ENCODE data around the gene AFAP1L2. TPM values are rescaled to one million over a fixed set of nuclear protein-coding genes. Genes with fewer than 3 reads are reported as not detected.

The AFAP1L2 gene
- total RNA-seq, 1 donor from 2014 or later: 4.8 TPM

DNA sequence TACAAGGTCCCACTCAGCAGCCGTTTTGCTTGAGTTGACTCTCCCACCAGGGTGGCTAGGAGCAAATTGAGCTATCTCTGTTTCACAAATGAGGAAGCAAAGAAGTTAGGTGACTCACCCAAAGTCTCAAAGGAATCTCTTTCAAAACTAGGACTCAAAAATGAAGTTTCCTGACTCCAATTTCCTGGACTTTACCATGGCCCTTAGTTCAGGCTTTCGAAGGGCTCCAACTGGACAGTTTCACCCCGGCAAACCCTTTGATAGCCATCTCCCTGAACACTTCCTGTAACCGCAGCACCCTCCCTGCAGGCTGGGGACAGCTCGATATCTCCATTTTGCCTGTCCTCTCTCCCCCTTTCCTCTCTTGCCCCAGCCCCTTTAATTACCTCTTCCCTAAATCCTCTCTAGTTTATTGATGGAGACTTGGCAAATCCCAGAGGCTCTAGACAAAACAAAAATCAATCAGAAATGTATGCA lies 4.7 kb upstream of the AFAP1L2 start:
- Histone ChIP-seq H3F3A (ENCODE audit: low read depth) (peaks cover 10% of the 10 kb centered on the region), H3K9ac (no peak overlapping the region), H3K9me3 (ENCODE audit: low read depth) (no peaks in the 10 kb centered on the region), H3K4me3 (no peak overlapping the region), H3K27ac (no peak overlapping the region), H3K4me2 (peak overlapping the region; percentile 11), H3K27me3 (peaks cover 27% of the 10 kb centered on the region), H3K36me3 (no peaks in the 10 kb centered on the region), H3K4me1 (peaks cover 18% of the 10 kb centered on the region), H4K20me1 (ENCODE audit: low read depth) (no peaks in the 10 kb centered on the region), H3K79me2 (ENCODE audit: low read depth) (no peaks in the 10 kb centered on the region), H2AFZ (replicated peaks) (peak overlapping the region; percentile 57)
- TF ChIP-seq EZH2phosphoT487 (IDR thresholded peaks at IDR 0.05) (no peak), EZH2 (IDR thresholded peaks at IDR 0.05) (no peak)
- TF ChIP-seq, protein P1, sequence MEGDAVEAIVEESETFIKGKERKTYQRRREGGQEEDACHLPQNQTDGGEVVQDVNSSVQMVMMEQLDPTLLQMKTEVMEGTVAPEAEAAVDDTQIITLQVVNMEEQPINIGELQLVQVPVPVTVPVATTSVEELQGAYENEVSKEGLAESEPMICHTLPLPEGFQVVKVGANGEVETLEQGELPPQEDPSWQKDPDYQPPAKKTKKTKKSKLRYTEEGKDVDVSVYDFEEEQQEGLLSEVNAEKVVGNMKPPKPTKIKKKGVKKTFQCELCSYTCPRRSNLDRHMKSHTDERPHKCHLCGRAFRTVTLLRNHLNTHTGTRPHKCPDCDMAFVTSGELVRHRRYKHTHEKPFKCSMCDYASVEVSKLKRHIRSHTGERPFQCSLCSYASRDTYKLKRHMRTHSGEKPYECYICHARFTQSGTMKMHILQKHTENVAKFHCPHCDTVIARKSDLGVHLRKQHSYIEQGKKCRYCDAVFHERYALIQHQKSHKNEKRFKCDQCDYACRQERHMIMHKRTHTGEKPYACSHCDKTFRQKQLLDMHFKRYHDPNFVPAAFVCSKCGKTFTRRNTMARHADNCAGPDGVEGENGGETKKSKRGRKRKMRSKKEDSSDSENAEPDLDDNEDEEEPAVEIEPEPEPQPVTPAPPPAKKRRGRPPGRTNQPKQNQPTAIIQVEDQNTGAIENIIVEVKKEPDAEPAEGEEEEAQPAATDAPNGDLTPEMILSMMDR (IDR thresholded peaks at IDR 0.05): no peak
- Mint-ChIP-seq H3K36me3 (no peaks in the 10 kb centered on the region), H3K9me3 (no peaks in the 10 kb centered on the region), H3K4me3 (no peak overlapping the region), H3K27me3 (ENCODE audit: insufficient read depth, low read depth) (peaks cover 31% of the 10 kb centered on the region), H3K4me1 (peaks cover 30% of the 10 kb centered on the region), H3K27ac (no peak overlapping the region)
- DNase-seq (ENCODE audit: low spot score): no peak

DNA sequence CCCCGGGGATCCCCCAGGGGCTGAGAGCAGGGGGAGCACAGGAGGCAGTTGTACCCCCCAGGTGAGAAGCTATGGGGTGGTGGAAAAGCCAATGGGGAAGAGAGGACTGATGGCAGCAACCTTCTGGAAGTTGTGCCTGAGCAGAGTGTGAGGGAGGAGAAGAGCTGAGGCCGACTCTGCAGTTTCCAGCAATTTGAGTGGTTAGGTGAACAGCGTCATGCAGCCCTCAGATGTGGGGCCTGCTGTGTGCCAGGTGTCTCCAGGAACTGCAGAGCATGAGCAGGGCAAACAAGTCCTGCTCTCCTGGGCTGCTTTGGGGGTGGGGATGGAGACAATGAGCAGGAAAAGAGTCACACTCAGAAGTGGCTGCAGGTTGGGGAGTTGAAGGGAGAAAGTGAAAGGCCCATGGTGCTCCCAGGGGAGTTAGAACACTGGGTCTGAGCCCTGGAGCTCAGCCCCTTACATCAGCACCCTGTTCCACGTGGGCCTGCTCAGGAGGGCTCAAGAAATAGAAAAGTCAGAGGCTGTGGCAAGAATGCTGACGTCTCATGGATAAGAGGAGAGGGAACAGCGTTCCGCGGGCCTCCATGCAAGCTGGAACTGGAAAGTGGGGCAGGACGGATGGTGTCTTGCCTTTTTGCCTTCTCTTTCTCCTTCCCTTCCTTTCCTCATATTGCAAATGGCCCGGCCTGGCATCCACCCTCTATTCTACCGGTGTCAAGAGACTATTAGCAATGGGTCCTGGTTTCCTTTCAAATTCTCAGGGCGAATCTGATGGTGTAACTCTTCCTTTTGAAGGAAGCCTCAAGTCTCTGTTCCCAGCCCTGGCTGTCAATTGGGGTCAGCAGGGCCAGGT lies 4.0 kb upstream of the AFAP1L2 start:
- no peak overlapping the region for H3K4me2 ChIP-seq
- no peak overlapping the region for H3K27ac ChIP-seq
- peaks cover 19% of the 10 kb centered on the region for H3K4me1 ChIP-seq
- no peaks in the 10 kb centered on the region for H3K79me2 ChIP-seq (ENCODE audit: low read depth)
- peak overlapping the region; percentile 57 for H2AFZ ChIP-seq (replicated peaks)
- TF ChIP-seq EZH2phosphoT487 (IDR thresholded peaks at IDR 0.05) (no peak), EZH2 (IDR thresholded peaks at IDR 0.05) (no peak)
- TF ChIP-seq, protein P1 (IDR thresholded peaks at IDR 0.05): no peak
- no peaks in the 10 kb centered on the region for H3K36me3 Mint-ChIP-seq
- no peak overlapping the region for H3K27ac Mint-ChIP-seq
- H3K9me3 ChIP-seq (ENCODE audit: low read depth): no peaks in the 10 kb centered on the region
- peaks cover 34% of the 10 kb centered on the region for H3K27me3 ChIP-seq
- peaks cover 31% of the 10 kb centered on the region for H3K4me1 Mint-ChIP-seq
- peaks cover 11% of the 10 kb centered on the region for H3F3A ChIP-seq (ENCODE audit: low read depth)
- no peaks in the 10 kb centered on the region for H4K20me1 ChIP-seq (ENCODE audit: low read depth)
- H3K36me3 ChIP-seq: no peaks in the 10 kb centered on the region
- H3K9me3 Mint-ChIP-seq: no peaks in the 10 kb centered on the region
- no peak for DNase-seq (ENCODE audit: low spot score)
- H3K9ac ChIP-seq: no peak overlapping the region
- peaks cover 31% of the 10 kb centered on the region for H3K27me3 Mint-ChIP-seq (ENCODE audit: insufficient read depth, low read depth)
- H3K4me3 ChIP-seq: no peak overlapping the region
- H3K4me3 Mint-ChIP-seq: no peak overlapping the region

DNA sequence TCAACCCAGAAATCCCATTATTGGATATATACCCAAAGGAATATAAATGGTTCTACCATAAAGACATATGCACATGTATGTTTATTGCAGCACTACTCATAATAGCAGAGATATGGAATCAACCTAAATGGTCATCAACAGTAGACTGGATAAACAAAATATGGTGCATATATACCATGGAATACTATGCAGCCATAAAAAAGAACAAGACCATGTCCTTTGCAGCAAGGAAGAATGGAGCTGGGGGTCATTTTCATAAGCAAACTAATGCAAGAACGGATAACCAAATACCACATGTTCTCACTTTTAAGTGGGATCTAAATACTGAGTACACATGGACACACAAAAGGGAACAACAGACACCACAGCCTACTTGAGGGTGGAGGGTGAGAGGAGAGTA lies 2.2 kb upstream of the AFAP1L2 start:
- Mint-ChIP-seq H3K4me3 (peak overlapping the region; percentile 33), H3K4me1 (peaks cover 45% of the 10 kb centered on the region), H3K9me3 (no peaks in the 10 kb centered on the region), H3K36me3 (no peaks in the 10 kb centered on the region), H3K27ac (no peak overlapping the region), H3K27me3 (ENCODE audit: insufficient read depth, low read depth) (peaks cover 40% of the 10 kb centered on the region)
- no peak overlapping the region for H3K4me3 ChIP-seq
- peaks cover 16% of the 10 kb centered on the region for H3F3A ChIP-seq (ENCODE audit: low read depth)
- no peaks in the 10 kb centered on the region for H3K36me3 ChIP-seq
- H3K9me3 ChIP-seq (ENCODE audit: low read depth): no peaks in the 10 kb centered on the region
- H3K9ac ChIP-seq: no peak overlapping the region
- H3K27me3 ChIP-seq: peaks cover 53% of the 10 kb centered on the region
- H3K4me2 ChIP-seq: no peak overlapping the region
- peaks cover 28% of the 10 kb centered on the region for H3K4me1 ChIP-seq
- no peak overlapping the region for H2AFZ ChIP-seq (replicated peaks)
- DNase-seq (ENCODE audit: low spot score): no peak
- H4K20me1 ChIP-seq (ENCODE audit: low read depth): no peaks in the 10 kb centered on the region
- TF ChIP-seq, protein P1 (IDR thresholded peaks at IDR 0.05): no peak
- TF ChIP-seq EZH2phosphoT487 (IDR thresholded peaks at IDR 0.05) (no peak), EZH2 (IDR thresholded peaks at IDR 0.05) (no peak)
- H3K79me2 ChIP-seq (ENCODE audit: low read depth): no peaks in the 10 kb centered on the region
- H3K27ac ChIP-seq: no peak overlapping the region

Measured in neural progenitor cell (in vitro differentiated cells).